NAMALWA (cell line): ENCODE measurements around the gene PROK1.
A peak's percentile ranks its signal among the peaks of the same experiment; 100 is the strongest.

Experiments
- DNase-seq: peaks from one replicate; pipeline ENCODE4 v3.0.0-alpha.2; 2015; ENCODE audit warnings: low spot score

PROK1 gene

GRCh38 chr1:110465814-110466380 lies 14.9 kb downstream of the PROK1 start:
- DNase-seq, result no peak

GRCh38 chr1:110466646-110467280 lies 15.8 kb downstream of the PROK1 start:
- no peak for DNase-seq

- no peak for DNase-seq
These were observed 20.2 kb downstream of the PROK1 start for GRCh38 chr1:110471131-110471530.

GRCh38 chr1:110472546-110472945 lies 21.6 kb downstream of the PROK1 start:
- no peak for DNase-seq

- no peak for DNase-seq
These were observed 23.5 kb downstream of the PROK1 start for GRCh38 chr1:110474444-110474843.

GRCh38 chr1:110475362-110476027 lies 24.5 kb downstream of the PROK1 start:
- no peak for DNase-seq

- DNase-seq, result no peak
These were observed 25.2 kb downstream of the PROK1 start for GRCh38 chr1:110476028-110476765.

GRCh38 chr1:110477041-110477440 lies 26.1 kb downstream of the PROK1 start:
- DNase-seq, result no peak

GRCh38 chr1:110477445-110477957 lies 26.6 kb downstream of the PROK1 start:
- peak; percentile 15 for DNase-seq

GRCh38 chr1:110477967-110478640 lies 27.2 kb downstream of the PROK1 start:
- DNase-seq, result no peak

GRCh38 chr1:110478886-110479285 lies 27.9 kb downstream of the PROK1 start:
- DNase-seq, result no peak

GRCh38 chr1:110480356-110481096 lies 29.6 kb downstream of the PROK1 start:
- DNase-seq, result no peak

- DNase-seq, result no peak
These were observed 31.1 kb downstream of the PROK1 start for GRCh38 chr1:110481968-110482623.

- no peak for DNase-seq
These were observed 31.8 kb downstream of the PROK1 start for GRCh38 chr1:110482662-110483307.

- DNase-seq, result no peak
These were observed 32.3 kb downstream of the PROK1 start for GRCh38 chr1:110483308-110483685.

- DNase-seq, result no peak
These were observed 33.9 kb downstream of the PROK1 start for GRCh38 chr1:110484801-110485200.

GRCh38 chr1:110485725-110486124 lies 34.8 kb downstream of the PROK1 start:
- DNase-seq, result no peak

GRCh38 chr1:110487726-110488125 lies 36.8 kb downstream of the PROK1 start:
- no peak for DNase-seq

GRCh38 chr1:110488161-110488560 lies 37.2 kb downstream of the PROK1 start:
- no peak for DNase-seq

- DNase-seq, result no peak
These were observed 37.9 kb downstream of the PROK1 start for GRCh38 chr1:110488867-110489266.
